IMR-90 (cell line): ENCODE results near the gene CELSR1. TPM values are rescaled to one million over a fixed set of nuclear protein-coding genes. Genes with fewer than 3 reads are reported as not detected.
"Not testable (repeated sequence)": the region's sequence is repeated elsewhere in the genome, so short reads cannot be mapped to it uniquely, and the experiment has no call there.

Experiments
- ATAC-seq: fragments of 200-7000 bp; cut with Tn5 transposase; 2 replicates; pipeline ENCODE4 v1.9.1; 2020; ENCODE audit warnings: low read depth, mild to moderate bottlenecking, moderate library complexity
- BruUV-seq: library from RNA; stranded (reverse); fragments of 400-500 nt; replicated peaks from 2 replicates; lab custom pipeline; 2021; lab: Mats Ljungman, UMichigan
- CTCF ChIA-PET: fragments of 300-600 bp; formaldehyde crosslinking; extraction: SDS; loops from one replicate; lab custom pipeline; 2021; ENCODE audit warnings: antibody characterized with exemption; lab: Yijun Ruan, JAX
- POLR2A ChIA-PET: fragments of 300-600 bp; sonication (Branson Sonifier 250); formaldehyde crosslinking; loops from one replicate; lab custom pipeline; 2022; ENCODE audit warnings: antibody characterized with exemption; ENCODE audit not compliant: unreplicated experiment; lab: Charles Lee
- DNase-seq: peaks from one replicate; pipeline ENCODE4 v3.0.0; 2013
- H2AFZ ChIP-seq: replicated peaks from 2 replicates; pipeline ENCODE3; 2013; ENCODE audit warnings: low read length, mild to moderate bottlenecking; ENCODE audit not compliant: poor library complexity
- H2AK5ac ChIP-seq: 2 replicates; pipeline ENCODE4 v1.6.1; 2013; ENCODE audit warnings: low read depth, low read length, inconsistent platforms
- H2AK9ac ChIP-seq: replicated peaks from 2 replicates; pipeline ENCODE3; 2013; ENCODE audit warnings: mild to moderate bottlenecking, low read depth, low read length, moderate library complexity; ENCODE audit not compliant: poor library complexity
- H2BK120ac ChIP-seq: 2 replicates; pipeline ENCODE4 v1.6.1; 2013; ENCODE audit warnings: low read depth, low read length, inconsistent platforms
- H2BK15ac ChIP-seq: 3 replicates; pipeline ENCODE4 v1.6.1; 2013; ENCODE audit warnings: low read depth, low read length, inconsistent platforms
- H2BK20ac ChIP-seq: 2 replicates; pipeline ENCODE4 v1.6.1; 2013; ENCODE audit warnings: low read depth, mild to moderate bottlenecking, inconsistent platforms, low read length, moderate library complexity
- H2BK5ac ChIP-seq: 2 replicates; pipeline ENCODE4 v1.6.1; 2013; ENCODE audit warnings: mild to moderate bottlenecking, low read depth, low read length, inconsistent platforms; ENCODE audit not compliant: poor library complexity, severe bottlenecking
- H3K14ac ChIP-seq: replicated peaks from 2 replicates; pipeline ENCODE4 v1.6.1; 2013; ENCODE audit warnings: low read depth, low read length, inconsistent platforms
- H3K18ac ChIP-seq: 2 replicates; pipeline ENCODE4 v1.6.1; 2013; ENCODE audit warnings: low read depth, low read length, control low read depth
- H3K23ac ChIP-seq: 2 replicates; pipeline ENCODE4 v1.6.1; 2013; ENCODE audit warnings: low read depth, low read length, inconsistent platforms
- H3K27ac ChIP-seq: 2 replicates; pipeline ENCODE4 v1.5.1; 2013; ENCODE audit warnings: mild to moderate bottlenecking, control low read depth, low read length; ENCODE audit not compliant: insufficient read depth
- H3K27me3 ChIP-seq: 2 replicates; pipeline ENCODE4 v1.6.1; 2013; ENCODE audit warnings: low read length; ENCODE audit not compliant: control insufficient read depth, insufficient read depth
- H3K36me3 ChIP-seq: 2 replicates; pipeline ENCODE4 v1.6.1; 2013; ENCODE audit warnings: low read length, mixed read lengths; ENCODE audit not compliant: control insufficient read depth, insufficient read depth
- H3K4ac ChIP-seq: 2 replicates; pipeline ENCODE4 v1.6.1; 2013; ENCODE audit warnings: low read depth, low read length, inconsistent platforms
- H3K4me1 ChIP-seq: 2 replicates; pipeline ENCODE4 v1.6.1; 2013; ENCODE audit warnings: low read length, mixed read lengths; ENCODE audit not compliant: control insufficient read depth, insufficient read depth
- H3K4me2 ChIP-seq: 2 replicates; pipeline ENCODE4 v1.6.1; 2013; ENCODE audit warnings: low read depth, mild to moderate bottlenecking, control low read depth, low read length, moderate library complexity
- H3K4me3 ChIP-seq: 2 replicates; pipeline ENCODE4 v1.5.1; 2013; ENCODE audit warnings: low read depth, mild to moderate bottlenecking, control low read depth, low read length, moderate library complexity; ENCODE audit not compliant: insufficient read depth
- H3K56ac ChIP-seq: 2 replicates; pipeline ENCODE4 v1.6.1; 2013; ENCODE audit warnings: low read length, inconsistent platforms; ENCODE audit not compliant: insufficient read depth; ENCODE audit errors: extremely low read depth
- H3K79me1 ChIP-seq, 2 experiments: 2 replicates each; pipeline ENCODE4 v1.6.1; 2013; ENCODE audit warnings: low read length in 2 of 2, inconsistent platforms in 1 of 2, low read depth in 1 of 2
- H3K9ac ChIP-seq: 2 replicates; pipeline ENCODE4 v1.6.1; 2013; ENCODE audit warnings: low read depth, low read length, control low read depth
- H3K9me1 ChIP-seq: 2 replicates; pipeline ENCODE4 v1.6.1; 2013; ENCODE audit warnings: low read length, inconsistent platforms; ENCODE audit not compliant: insufficient read depth
- H3K9me3 ChIP-seq: 2 replicates; pipeline ENCODE4 v1.6.1; 2013; ENCODE audit warnings: low read length; ENCODE audit not compliant: control insufficient read depth, insufficient read depth
- H4K20me1 ChIP-seq: 2 replicates; pipeline ENCODE4 v1.6.1; 2013; ENCODE audit warnings: low read length, inconsistent platforms; ENCODE audit not compliant: insufficient read depth
- H4K5ac ChIP-seq: 2 replicates; pipeline ENCODE4 v1.6.1; 2013; ENCODE audit warnings: mild to moderate bottlenecking, low read depth, low read length, control low read depth
- H4K8ac ChIP-seq, 2 experiments: 2 replicates each; pipeline ENCODE4 v1.6.1; 2013; ENCODE audit warnings: low read depth in 2 of 2, low read length in 2 of 2, control low read depth in 1 of 2, inconsistent platforms in 1 of 2
- H4K91ac ChIP-seq: 2 replicates; pipeline ENCODE4 v1.6.1; 2013; ENCODE audit warnings: low read depth, low read length, inconsistent platforms; ENCODE audit not compliant: insufficient read depth
- NFE2L2 ChIP-seq: fragments of 150-350 bp; IDR thresholded peaks from 2 replicates; pipeline ENCODE4 v1.6.1; 2016; ENCODE audit warnings: low read depth, mild to moderate bottlenecking, low read length
- POLR2A ChIP-seq: IDR thresholded peaks from 2 replicates; pipeline ENCODE4 v1.6.1; 2012; ENCODE audit warnings: mild to moderate bottlenecking, low read depth, low read length
- RCOR1 ChIP-seq: IDR thresholded peaks from 2 replicates; pipeline ENCODE4 v1.6.1; 2012; ENCODE audit warnings: mild to moderate bottlenecking, low read length, improper control_type of control experiment; ENCODE audit not compliant: insufficient replicate concordance
- RFX5 ChIP-seq: IDR thresholded peaks from 2 replicates; pipeline ENCODE4 v1.8.0; 2012; ENCODE audit warnings: low read depth, mild to moderate bottlenecking, low read length, moderate library complexity
- WGBS, 2 experiments: methylation state at CpG; one replicate each; pipeline versions ENCODE4 v1.1.5 to v1.1.7; 2013; ENCODE audit warnings: missing lambda C conversion rate in 2 of 2; ENCODE audit not compliant: insufficient read length in 1 of 2; ENCODE audit errors: extremely low coverage in 2 of 2; 5-methylcytosine and 5-hydroxymethylcytosine counted together
- dilution Hi-C: fragments of 300-500 bp; cut with HindIII; formaldehyde crosslinking; loops from one replicate; pipeline ENCODE4 v1.14.3; 2018; ENCODE audit warnings: low sequenced_read_pairs; ENCODE audit not compliant: unreplicated experiment
- in situ Hi-C: fragments of 300-500 bp; cut with MboI; formaldehyde crosslinking; loops from 3 replicates; pipeline ENCODE4 v1.14.3; 2019; ENCODE audit warnings: low sequenced_read_pairs, inconsistent platforms, mixed read lengths
- intact Hi-C: fragments of 100-400 bp; cut with micrococcal nuclease; formaldehyde crosslinking; loops from 2 replicates; pipeline ENCODE4 v1.10.0; 2022
- polyA plus RNA-seq, 3 experiments: library from polyadenylated mRNA; depleted of rRNA; stranded (reverse); fragments of >200 nt; gene quantifications; 2 replicates each; pipeline ENCODE4 v1.2.3, GENCODE V29; 2012; ENCODE audit warnings: low replicate concordance in 1 of 3
- total RNA-seq: library from RNA; depleted of rRNA; stranded (reverse); fragments of >200 nt; gene quantifications from 2 replicates; pipeline ENCODE4 v1.2.3, GENCODE V29; 2012

CELSR1 gene
- total and polyA plus RNA-seq, 2 of the 4 experiments (the other 2 are of a cell fraction), result 0.36 to 0.82 TPM

DNA sequence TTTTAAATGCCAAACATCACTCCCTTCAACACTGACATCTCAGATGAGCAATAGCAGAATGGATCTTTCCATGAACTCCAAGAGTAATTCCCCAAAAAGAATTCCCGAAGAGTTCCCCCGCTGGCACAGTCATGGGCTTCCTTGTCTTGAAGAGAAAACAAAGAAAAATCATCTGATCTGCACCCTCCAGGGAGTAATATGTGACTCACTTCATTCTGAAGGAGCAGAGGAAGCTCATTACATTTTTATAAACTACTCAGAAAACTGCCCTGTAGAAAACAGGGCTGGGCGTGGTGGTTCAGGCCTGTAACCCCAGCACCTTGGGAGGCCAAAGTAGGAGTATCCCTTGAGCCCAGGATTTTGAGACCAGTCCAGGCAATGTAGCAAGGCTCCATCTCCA lies 35.7 kb downstream of the CELSR1 start (continued):
- TF ChIP-seq NFE2L2 (no peak), RFX5 (no peak), POLR2A (no peak), RCOR1 (no peak)

GRCh38 chr22:46501265-46501664 lies 36.2 kb downstream of the CELSR1 start:
- in situ Hi-C loops, H3K36me3 ChIP-seq, H4K91ac ChIP-seq, H3K9me3 ChIP-seq, ATAC-seq, H4K20me1 ChIP-seq, CTCF ChIA-PET, H3K23ac ChIP-seq, DNase-seq, H2BK5ac ChIP-seq, H3K4me3 ChIP-seq, H4K5ac ChIP-seq, H3K27me3 ChIP-seq, H2AK5ac ChIP-seq, BruUV-seq, dilution Hi-C loops, H3K9ac ChIP-seq, H2BK120ac ChIP-seq, H2AFZ ChIP-seq, H2AK9ac ChIP-seq, H2BK20ac ChIP-seq, H3K14ac ChIP-seq, H3K56ac ChIP-seq, H2BK15ac ChIP-seq, H3K4me1 ChIP-seq, H3K27ac ChIP-seq, H3K79me1 ChIP-seq, H3K4me2 ChIP-seq, H3K9me1 ChIP-seq, intact Hi-C loops, H3K18ac ChIP-seq: not testable (repeated sequence)
- no CpG with 5 or more reads among the region's 12 CpGs for WGBS, 2 experiments
- 0 out of 4 replicates have a peak overlapping the region, but pooled peaks of 1 of the 2 experiments have one; percentile 14 for H4K8ac ChIP-seq
- peak overlapping the region; percentile 24; the same call in 1 of the 2 replicates for H3K4ac ChIP-seq
- POLR2A ChIA-PET, result interaction anchor here (0.7 to 0.8 kb wide), 2 partner anchors 12 to 190 kb away, joined by 4 to 5 read pairs; no protein-coding TSS in a partner anchor
